ENCODE results near the gene CYP4B1. TPM values are rescaled to one million over a fixed set of nuclear protein-coding genes. Genes with fewer than 3 reads are reported as not detected.

CYP4B1 gene
- total RNA-seq, 4 donors from 2014 or later = 7.4 to 48.0 (median 42.4) TPM

DNA sequence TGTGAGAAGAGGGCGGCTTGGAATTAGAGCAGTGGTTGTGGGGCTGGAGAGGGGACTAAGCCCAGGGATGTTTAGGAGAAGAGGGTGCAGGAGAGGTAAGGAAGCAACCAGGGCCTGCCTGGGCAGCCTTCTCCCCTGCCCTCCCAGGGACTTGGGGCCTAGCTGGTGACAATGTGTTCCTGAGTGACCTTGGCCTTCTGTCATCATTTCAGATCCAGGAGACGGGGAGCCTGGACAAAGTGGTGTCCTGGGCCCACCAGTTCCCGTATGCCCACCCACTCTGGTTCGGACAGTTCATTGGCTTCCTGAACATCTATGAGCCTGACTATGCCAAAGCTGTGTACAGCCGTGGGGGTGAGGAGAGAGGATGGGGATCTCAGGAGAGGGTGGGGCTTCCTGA, 11.8 kb downstream of the CYP4B1 start:
- Histone ChIP-seq H3K27me3 (no peaks in the 10 kb centered on the region), H3K27ac (no peak overlapping the region), H3K36me3 (no peaks in the 10 kb centered on the region), H3K4me3 (no peak overlapping the region), H3K9me3 (no peaks in the 10 kb centered on the region), H3K4me1 (no peaks in the 10 kb centered on the region)
- TF ChIP-seq, protein P1, sequence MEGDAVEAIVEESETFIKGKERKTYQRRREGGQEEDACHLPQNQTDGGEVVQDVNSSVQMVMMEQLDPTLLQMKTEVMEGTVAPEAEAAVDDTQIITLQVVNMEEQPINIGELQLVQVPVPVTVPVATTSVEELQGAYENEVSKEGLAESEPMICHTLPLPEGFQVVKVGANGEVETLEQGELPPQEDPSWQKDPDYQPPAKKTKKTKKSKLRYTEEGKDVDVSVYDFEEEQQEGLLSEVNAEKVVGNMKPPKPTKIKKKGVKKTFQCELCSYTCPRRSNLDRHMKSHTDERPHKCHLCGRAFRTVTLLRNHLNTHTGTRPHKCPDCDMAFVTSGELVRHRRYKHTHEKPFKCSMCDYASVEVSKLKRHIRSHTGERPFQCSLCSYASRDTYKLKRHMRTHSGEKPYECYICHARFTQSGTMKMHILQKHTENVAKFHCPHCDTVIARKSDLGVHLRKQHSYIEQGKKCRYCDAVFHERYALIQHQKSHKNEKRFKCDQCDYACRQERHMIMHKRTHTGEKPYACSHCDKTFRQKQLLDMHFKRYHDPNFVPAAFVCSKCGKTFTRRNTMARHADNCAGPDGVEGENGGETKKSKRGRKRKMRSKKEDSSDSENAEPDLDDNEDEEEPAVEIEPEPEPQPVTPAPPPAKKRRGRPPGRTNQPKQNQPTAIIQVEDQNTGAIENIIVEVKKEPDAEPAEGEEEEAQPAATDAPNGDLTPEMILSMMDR (IDR thresholded peaks at IDR 0.05) = no peak
- TF ChIP-seq POLR2A (IDR thresholded peaks at IDR 0.05) = no peak
- no peak for DNase-seq

DNA sequence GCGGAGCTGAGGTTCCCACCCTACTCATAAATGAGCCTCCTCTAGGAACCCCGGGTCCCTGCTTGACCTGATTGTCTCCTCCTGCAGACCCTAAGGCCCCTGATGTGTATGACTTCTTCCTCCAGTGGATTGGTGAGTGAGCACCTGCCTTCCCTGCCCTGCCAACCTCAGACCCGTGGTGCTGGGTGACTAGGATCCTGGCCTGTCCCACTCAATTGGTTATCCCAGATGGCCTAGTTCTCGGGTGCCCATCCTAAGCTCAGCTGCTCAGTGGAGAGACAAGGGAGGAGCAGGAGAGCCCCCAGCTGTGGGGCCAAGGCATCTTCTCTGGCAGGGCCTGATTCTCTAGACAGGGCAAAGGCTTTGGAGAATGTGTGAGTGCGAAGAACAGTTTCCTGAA, 12.2 kb downstream of the CYP4B1 start:
- no peaks in the 10 kb centered on the region for H3K4me1 ChIP-seq

DNA sequence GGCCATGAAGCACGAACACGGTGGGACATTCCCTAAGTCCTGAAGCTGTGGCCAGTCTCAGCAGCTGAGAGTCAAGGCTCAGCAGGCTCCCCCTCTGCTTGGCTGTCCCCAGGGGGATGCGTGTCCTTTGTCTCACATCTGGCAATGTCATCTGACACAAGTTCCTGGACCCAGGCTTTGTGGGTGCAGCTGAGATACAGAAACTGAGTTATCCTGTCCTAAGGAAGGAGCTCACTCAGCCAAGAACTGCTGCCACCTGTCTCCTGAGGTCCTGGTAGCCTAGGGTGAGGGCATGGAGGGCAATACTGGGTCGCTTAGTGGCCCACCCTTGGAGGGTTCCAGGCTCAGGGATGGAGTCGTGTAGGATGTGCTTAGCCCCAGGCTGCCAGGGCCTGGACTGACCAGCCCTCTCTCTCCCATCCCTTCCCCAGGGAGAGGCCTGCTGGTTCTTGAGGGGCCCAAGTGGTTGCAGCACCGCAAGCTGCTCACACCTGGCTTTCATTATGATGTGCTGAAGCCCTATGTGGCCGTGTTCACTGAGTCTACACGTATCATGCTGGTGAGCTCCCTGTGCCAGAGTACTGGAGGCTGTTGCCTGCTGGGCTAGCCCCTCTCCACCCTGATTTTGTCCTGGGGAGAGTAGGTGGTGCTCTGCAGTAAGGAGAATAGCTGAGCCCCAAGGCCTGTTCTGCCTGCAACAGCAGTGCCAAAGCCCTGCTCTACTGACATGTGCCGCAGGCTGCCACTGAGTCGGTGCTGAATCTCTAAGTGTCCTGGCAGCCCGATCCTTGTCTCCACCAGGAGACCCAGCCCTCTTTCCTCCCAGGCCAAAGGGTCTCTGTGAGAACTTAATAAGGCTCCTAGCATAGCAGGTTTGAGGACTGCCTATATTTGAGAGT, 13.5 kb downstream of the CYP4B1 start:
- Histone ChIP-seq H3K27me3 (no peaks in the 10 kb centered on the region), H3K4me1 (no peaks in the 10 kb centered on the region), H3K36me3 (no peaks in the 10 kb centered on the region), H3K27ac (no peak overlapping the region), H3K9me3 (no peaks in the 10 kb centered on the region), H3K4me3 (no peak overlapping the region)
- TF ChIP-seq, protein P1 (IDR thresholded peaks at IDR 0.05) = no peak
- TF ChIP-seq POLR2A (IDR thresholded peaks at IDR 0.05) = no peak
- DNase-seq = no peak

More for the DNA sequence above, 12.2 kb downstream of the CYP4B1 start:
- no peaks in the 10 kb centered on the region for H3K27me3 ChIP-seq
- no peak overlapping the region for H3K4me3 ChIP-seq
- DNase-seq = no peak
- TF ChIP-seq, protein P1 (IDR thresholded peaks at IDR 0.05) = no peak
- no peak for TF ChIP-seq POLR2A (IDR thresholded peaks at IDR 0.05)
- H3K27ac ChIP-seq = no peak overlapping the region
- no peaks in the 10 kb centered on the region for H3K9me3 ChIP-seq
- no peaks in the 10 kb centered on the region for H3K36me3 ChIP-seq

DNA sequence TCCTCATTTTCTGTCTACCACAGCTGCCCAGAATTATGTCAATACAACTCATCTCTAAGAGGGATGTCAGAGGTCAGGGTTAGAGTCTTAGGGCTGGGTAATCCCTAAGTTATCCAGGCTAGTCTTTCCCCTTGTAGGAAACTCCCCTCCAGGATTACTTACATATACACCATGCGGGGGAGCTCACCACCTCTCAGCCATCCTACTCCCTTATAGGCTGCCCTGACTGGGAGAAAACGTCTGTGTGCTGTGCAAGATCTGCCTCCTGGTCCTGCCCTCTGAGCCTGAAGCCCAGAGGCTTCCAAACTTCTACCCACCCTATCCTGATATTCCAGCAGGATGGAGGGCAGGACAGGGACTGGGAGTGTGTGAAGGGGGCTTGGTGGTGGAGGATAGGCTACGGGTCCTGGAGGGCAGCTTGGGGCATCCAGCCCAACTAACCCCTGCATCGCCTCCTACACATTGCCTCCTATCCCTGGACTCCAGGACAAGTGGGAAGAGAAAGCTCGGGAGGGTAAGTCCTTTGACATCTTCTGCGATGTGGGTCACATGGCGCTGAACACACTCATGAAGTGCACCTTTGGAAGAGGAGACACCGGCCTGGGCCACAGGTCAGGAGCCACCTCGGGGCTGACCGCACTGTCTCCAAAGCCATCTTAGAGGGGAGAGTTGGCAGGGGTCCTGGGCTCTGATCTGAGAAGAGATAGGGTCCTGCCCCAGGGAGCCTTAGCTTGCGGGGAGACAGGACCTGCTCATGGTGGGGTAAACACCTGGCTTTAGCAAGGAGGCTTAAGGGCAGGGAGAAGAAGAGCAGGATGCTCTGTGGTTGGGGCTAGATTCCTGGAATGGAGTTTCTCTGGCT, 14.4 kb downstream of the CYP4B1 start:
- Histone ChIP-seq H3K9me3 (no peaks in the 10 kb centered on the region), H3K36me3 (no peaks in the 10 kb centered on the region), H3K27ac (no peak overlapping the region), H3K27me3 (no peaks in the 10 kb centered on the region), H3K4me1 (no peaks in the 10 kb centered on the region), H3K4me3 (no peak overlapping the region)
- TF ChIP-seq POLR2A (IDR thresholded peaks at IDR 0.05) = no peak
- TF ChIP-seq, protein P1 (IDR thresholded peaks at IDR 0.05) = no peak
- no peak for DNase-seq

DNA sequence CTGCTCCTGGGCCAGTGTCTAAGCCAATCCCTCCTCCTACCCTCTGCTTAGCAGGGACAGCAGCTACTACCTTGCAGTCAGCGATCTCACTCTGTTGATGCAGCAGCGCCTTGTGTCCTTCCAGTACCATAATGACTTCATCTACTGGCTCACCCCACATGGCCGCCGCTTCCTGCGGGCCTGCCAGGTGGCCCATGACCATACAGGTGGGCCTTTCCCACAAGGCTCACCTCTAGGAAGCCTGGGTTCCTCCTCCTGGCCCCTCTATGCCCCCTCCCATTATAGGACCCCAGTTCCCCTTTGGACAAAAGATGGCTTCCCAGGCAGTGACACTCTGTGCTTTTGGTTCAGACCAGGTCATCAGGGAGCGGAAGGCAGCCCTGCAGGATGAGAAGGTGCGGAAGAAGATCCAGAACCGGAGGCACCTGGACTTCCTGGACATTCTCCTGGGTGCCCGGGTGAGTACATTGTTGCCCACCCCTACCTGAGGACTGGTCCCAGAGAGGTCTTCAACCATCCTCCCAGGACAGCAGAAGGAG, 15.1 kb downstream of the CYP4B1 start:
- Histone ChIP-seq H3K36me3 (no peaks in the 10 kb centered on the region), H3K9me3 (no peaks in the 10 kb centered on the region), H3K27ac (no peak overlapping the region), H3K4me1 (no peaks in the 10 kb centered on the region), H3K4me3 (no peak overlapping the region), H3K27me3 (no peaks in the 10 kb centered on the region)
- TF ChIP-seq POLR2A (IDR thresholded peaks at IDR 0.05) = no peak
- TF ChIP-seq, protein P1 (IDR thresholded peaks at IDR 0.05) = no peak
- no peak for DNase-seq

Measured in Peyer's patch (tissue), 4 donors.